Measurements from ENCODE around the gene MS4A18. TPM values are rescaled to one million over a fixed set of nuclear protein-coding genes. Genes with fewer than 3 reads are reported as not detected.

The MS4A18 gene
- total RNA-seq, 1 experiment from 2014 or later, result not detected

- DNase-seq (ENCODE audit: low read depth), result peak; percentile 93
Measured at GRCh38 chr11:60786811-60787567, 62.5 kb downstream of the MS4A18 start.

DNA sequence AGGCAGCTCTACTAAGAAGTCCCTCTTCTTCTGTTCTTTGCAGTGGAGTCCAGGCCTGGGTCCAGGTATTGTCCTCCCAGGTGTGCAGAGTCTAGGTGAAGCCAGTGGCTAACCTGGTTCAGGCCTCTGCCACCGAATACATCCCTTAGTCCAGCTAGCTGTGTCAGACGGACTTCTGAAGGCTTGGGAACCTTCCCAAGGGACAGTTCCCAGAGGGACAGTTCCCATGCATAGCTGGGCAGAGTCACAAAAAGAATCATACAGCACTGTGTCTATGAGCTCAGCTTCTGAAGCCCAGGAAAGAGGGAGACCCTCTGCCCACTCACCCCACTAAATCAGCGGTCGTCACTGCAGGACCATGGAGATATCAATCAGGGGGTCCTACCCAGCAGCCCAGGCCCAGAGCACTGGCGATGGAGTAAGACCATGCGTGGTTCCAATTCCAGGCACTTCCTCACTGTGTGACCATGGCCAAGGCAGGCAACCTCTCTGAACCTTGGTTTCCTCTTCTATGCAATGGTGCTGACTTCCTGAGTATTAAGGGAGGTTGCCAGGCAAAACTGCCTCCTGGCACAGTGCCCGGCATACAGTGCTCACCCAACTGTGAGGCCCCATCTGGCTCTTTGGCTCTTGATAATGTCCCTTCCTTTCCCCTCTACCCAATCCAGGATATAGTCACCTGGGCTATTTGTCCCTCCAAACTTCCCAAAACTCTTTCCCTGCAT, 64.0 kb downstream of the MS4A18 start:
- DNase-seq (ENCODE audit: low read depth), result no peak

DNA sequence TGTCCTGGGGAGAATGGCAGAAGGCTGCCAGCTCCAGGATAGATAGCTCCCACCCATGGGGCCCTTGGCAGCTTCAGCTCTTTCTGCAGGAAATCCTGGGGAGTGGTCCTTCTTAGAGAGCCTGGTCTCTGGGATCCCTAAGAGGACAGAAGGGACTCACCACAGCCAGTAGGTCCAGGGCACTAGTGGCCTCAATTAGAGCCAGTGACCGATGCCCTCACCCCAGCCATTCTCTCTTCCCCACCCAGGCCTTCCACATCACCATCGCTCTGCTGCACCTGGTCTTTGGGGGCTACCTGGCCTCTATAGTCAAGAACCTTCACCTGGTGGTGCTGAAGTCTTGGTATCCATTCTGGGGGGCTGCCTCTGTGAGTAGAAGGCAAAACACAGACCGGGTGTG, 66.2 kb downstream of the MS4A18 start:
- DNase-seq (ENCODE audit: low read depth), result no peak

DNA sequence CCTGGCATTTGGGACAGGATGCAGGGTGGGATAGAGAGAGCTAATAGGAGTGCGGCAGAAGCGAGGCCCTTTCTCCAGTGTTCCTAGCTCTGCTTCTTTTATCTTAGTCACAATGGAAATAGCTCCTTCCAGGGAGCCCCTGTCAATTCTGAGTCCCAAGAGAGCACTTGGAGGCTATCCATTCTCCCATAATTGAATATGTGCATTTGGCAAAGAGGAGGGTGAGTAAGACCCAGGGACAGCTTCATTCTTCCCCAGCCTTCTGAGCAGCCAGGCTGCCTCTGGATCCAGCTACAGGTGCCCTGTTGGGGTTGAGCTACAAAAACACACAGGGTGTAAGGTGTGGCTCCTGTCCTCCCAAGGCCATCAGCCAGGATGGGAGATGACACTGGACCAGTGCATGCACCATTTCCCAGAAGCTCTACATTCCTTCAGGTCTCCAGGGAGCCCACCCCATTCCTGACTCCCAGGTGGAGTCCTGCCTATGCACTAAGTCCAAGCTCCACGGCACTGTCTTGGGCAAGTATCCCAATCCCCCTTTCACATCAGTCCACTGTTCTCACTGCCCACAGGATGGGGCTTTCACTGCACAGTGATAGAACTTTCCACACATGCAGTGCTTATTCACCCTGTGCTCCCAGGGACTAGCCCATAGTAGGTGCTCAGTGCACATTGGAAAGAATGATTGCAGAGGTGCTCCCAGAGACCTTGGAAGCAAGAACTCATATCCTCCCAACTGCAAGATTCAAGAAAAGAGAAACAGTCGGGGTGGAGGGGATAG, 66.8 kb downstream of the MS4A18 start:
- no peak for DNase-seq (ENCODE audit: low read depth)

DNA sequence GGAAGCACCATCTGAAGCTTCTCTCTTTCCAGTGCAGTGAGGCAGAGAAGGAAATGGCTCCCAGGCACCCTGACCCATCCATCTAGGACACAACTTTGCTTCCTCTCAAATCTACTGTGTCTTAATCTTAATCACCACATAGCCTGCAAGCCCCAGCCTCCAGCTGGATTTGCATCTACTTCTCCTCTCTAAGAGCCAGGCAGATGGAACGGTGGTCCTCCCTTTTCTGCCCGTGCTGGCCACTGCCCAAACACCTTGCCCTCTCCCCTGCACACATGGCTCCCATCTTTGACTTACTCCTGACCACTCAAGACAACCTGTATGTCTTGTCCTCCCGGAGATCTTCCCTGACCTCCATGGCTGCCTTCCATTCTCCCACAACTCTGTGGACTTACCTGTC, 68.0 kb downstream of the MS4A18 start:
- DNase-seq (ENCODE audit: low read depth), result no peak

Other genes with a start within 250 kb of the MS4A18 start
- gene MS4A12, start 231.9 kb upstream of the MS4A18 start, total RNA-seq (2014; rRNA removed), result 1.4 TPM in 1 of 2 replicates, not detected in the other
- not detected in 2 replicates for gene MS4A13, start 209.3 kb upstream of the MS4A18 start, total RNA-seq (2014; rRNA removed)
- gene MS4A8, start 25.1 kb upstream of the MS4A18 start, total RNA-seq (2014; rRNA removed), result not detected in 2 replicates
- gene MS4A15, start 32.1 kb downstream of the MS4A18 start, total RNA-seq (2014; rRNA removed), result not detected in 2 replicates
- gene MS4A10, start 60.6 kb downstream of the MS4A18 start, total RNA-seq (2014; rRNA removed), result not detected in 2 replicates
- 33.1 and 34.5 TPM in 2 replicates for gene CCDC86, start 117.4 kb downstream of the MS4A18 start, total RNA-seq (2014; rRNA removed)
- 0.06 TPM in 1 of 2 replicates, not detected in the other for gene PTGDR2, start 131.2 kb downstream of the MS4A18 start, total RNA-seq (2014; rRNA removed)
- 0.57 TPM in 1 of 2 replicates, not detected in the other for gene ZP1, start 142.8 kb downstream of the MS4A18 start, total RNA-seq (2014; rRNA removed)
- 79.7 and 97.3 TPM in 2 replicates for gene PRPF19, start 181.9 kb downstream of the MS4A18 start, total RNA-seq (2014; rRNA removed)
- 85.0 and 94.1 TPM in 2 replicates for gene TMEM109, start 189.4 kb downstream of the MS4A18 start, total RNA-seq (2014; rRNA removed)
- 36.7 and 41.1 TPM in 2 replicates for gene TMEM132A, start 199.7 kb downstream of the MS4A18 start, total RNA-seq (2014; rRNA removed)
- 4.2 and 8.6 TPM in 2 replicates for gene SLC15A3, start 227.5 kb downstream of the MS4A18 start, total RNA-seq (2014; rRNA removed)
- not detected in 2 replicates for gene CD6, start 247.0 kb downstream of the MS4A18 start, total RNA-seq (2014; rRNA removed)